ENCODE measurements around the gene PCIF1.

GRCh38 chr20:45967551-45968080 lies 33.1 kb downstream of the PCIF1 start:
- TF ChIP-seq CTCF (IDR thresholded peaks at IDR 0.05; ENCODE audit: low read depth, low read length, poor library complexity, severe bottlenecking) (no peak), EZH2phosphoT487 (IDR thresholded peaks at IDR 0.05; ENCODE audit: borderline replicate concordance, low read length) (no peak)
